Right atrium auricular region (tissue), 2 donors: ENCODE results near the gene NUDC. TPM values are rescaled to one million over a fixed set of nuclear protein-coding genes. Genes with fewer than 3 reads are reported as not detected.
A peak's percentile ranks its signal among the peaks of the same experiment; 100 is the strongest.

Experiments
- DNase-seq: peaks from one replicate; pipeline ENCODE4 v3.0.0-alpha.2; 2019; ENCODE audit warnings: low spot score
- H3K27ac ChIP-seq, 2 donors: fragments of 200-600 bp; sonication (generic); 1 replicate in 1 of 2; 2 replicates in 1 of 2; pipeline ENCODE4 v1.5.1; 2016 to 2019
- H3K27me3 ChIP-seq, 2 donors: fragments of 200-600 bp; sonication (generic); one replicate each; pipeline versions ENCODE4 v1.5.1 to v1.6.0; 2017 to 2019
- H3K36me3 ChIP-seq: fragments of 200-600 bp; sonication (generic); one replicate; pipeline ENCODE4 v1.5.1; 2016
- H3K4me1 ChIP-seq, 2 donors: fragments of 200-600 bp; sonication (generic); one replicate each; pipeline versions ENCODE4 v1.5.1 to v1.6.0; 2017 to 2019
- H3K4me3 ChIP-seq, 2 donors: fragments of 200-600 bp; sonication (generic); 1 replicate in 1 of 2; 2 replicates in 1 of 2; pipeline ENCODE4 v1.5.1; 2017 to 2019; ENCODE audit warnings: mild to moderate bottlenecking in 1 of 2, moderate library complexity in 1 of 2
- H3K9me3 ChIP-seq, 2 donors: fragments of 200-600 bp; sonication (generic); one replicate each; pipeline ENCODE4 v1.5.1; 2019
- total RNA-seq, 2 donors: library from RNA; depleted of rRNA; stranded (reverse); fragments of >200 nt; gene quantifications; one replicate each; pipeline ENCODE4 v1.1.0, GENCODE V29; 2016
- TF ChIP-seq, protein P1 (sequence below), 2 donors: fragments of 200-600 bp; sonication (generic); IDR thresholded peaks; one replicate each; pipeline ENCODE4 v1.5.1; 2019; ENCODE audit warnings: antibody characterized with exemption in 2 of 2

The NUDC gene
- total RNA-seq, 2 donors from 2014 or later: 66.7 to 82.3 TPM

DNA sequence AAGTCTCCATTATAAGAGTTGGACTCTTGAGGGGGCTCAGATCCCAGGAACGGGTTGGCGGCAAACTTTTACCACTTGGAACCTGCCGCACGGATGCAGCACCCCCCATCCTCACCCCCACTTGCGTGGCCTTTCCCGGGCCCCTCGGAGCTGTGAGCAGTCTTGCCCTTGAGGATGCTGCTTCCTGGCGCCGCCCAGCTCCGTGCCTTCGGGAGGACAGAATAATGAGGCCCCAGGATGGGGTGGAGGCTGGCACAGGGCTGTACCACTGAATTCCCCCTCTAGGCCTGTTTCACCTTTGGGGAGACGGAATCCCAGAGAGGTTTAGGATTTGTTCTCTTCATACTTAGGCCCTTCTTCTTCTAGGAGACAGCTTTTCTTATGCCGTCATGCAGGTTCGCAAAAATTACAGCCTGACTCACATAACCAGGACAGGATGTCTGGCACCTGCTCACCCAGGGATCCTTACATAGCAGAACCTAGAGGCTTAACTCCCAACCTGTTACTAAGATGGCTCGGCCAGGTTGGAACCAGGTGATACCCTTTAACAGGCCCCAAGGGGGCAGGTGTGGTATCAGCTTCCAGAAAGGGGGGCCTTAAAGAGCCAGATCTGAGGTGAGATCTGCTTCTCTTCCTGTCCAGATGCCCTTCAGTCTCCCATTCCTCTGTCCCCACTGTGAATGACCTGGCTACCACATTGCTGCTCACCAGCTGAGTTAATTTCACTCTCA, 73.4 kb downstream of the NUDC start:
- TF ChIP-seq, protein P1, sequence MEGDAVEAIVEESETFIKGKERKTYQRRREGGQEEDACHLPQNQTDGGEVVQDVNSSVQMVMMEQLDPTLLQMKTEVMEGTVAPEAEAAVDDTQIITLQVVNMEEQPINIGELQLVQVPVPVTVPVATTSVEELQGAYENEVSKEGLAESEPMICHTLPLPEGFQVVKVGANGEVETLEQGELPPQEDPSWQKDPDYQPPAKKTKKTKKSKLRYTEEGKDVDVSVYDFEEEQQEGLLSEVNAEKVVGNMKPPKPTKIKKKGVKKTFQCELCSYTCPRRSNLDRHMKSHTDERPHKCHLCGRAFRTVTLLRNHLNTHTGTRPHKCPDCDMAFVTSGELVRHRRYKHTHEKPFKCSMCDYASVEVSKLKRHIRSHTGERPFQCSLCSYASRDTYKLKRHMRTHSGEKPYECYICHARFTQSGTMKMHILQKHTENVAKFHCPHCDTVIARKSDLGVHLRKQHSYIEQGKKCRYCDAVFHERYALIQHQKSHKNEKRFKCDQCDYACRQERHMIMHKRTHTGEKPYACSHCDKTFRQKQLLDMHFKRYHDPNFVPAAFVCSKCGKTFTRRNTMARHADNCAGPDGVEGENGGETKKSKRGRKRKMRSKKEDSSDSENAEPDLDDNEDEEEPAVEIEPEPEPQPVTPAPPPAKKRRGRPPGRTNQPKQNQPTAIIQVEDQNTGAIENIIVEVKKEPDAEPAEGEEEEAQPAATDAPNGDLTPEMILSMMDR (IDR thresholded peaks at IDR 0.05): no peak
- H3K36me3 ChIP-seq: no peaks in the 10 kb centered on the region
- peak overlapping the region; percentile 81 to 89 for H3K27ac ChIP-seq
- H3K27me3 ChIP-seq: no peaks in the 10 kb centered on the region
- DNase-seq: no peak
- no peaks in the 10 kb centered on the region for H3K9me3 ChIP-seq
- H3K4me3 ChIP-seq: peak overlapping the region; percentile 52 to 80
- H3K4me1 ChIP-seq: peaks cover 0 to 66% of the 10 kb centered on the region in 2 donors

DNA sequence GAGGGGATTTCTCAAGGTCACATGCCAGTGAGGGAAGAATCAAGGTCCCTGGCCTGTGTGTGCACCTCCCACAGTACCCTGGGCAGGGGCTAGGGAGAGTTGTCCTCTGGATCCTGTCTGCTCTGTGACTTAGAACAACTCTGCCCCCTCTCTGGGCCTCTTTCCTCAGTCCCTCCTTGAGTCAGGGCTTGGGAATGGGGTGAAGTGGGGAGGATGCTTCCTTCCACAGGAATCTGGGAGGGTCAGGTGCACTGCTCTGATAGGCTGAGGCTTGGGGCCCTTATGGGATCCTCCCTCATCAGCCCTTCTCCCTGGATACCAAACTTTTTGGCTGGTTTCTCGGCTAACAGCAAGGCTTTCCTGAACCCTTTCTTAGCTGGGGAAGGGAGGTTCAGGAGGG, 74.5 kb downstream of the NUDC start:
- TF ChIP-seq, protein P1 (IDR thresholded peaks at IDR 0.05): no peak
- no peaks in the 10 kb centered on the region for H3K27me3 ChIP-seq
- peak overlapping the region; percentile 81 to 89 for H3K27ac ChIP-seq
- no peak for DNase-seq
- peaks cover 0 to 76% of the 10 kb centered on the region in 2 donors for H3K4me1 ChIP-seq
- H3K36me3 ChIP-seq: no peaks in the 10 kb centered on the region
- H3K9me3 ChIP-seq: no peaks in the 10 kb centered on the region
- no peak overlapping the region for H3K4me3 ChIP-seq

Other genes with a start within 250 kb of the NUDC start
- 10 to 100 TPM; 32.7 to 48.8 TPM for gene ARID1A, start 225.7 kb upstream of the NUDC start, total RNA-seq
- gene PIGV, start 133.8 kb upstream of the NUDC start, total RNA-seq: 10 to 100 TPM in 1 of 2 donors, 1 to 10 TPM in 1; 6.4 to 13.8 TPM
- gene ZDHHC18, start 95.1 kb upstream of the NUDC start, total RNA-seq: 10 to 100 TPM; 19.8 to 22.5 TPM
- under 1 TPM in 1 of 2 donors, not detected in 1; 0.51 TPM for gene SFN, start 58.6 kb upstream of the NUDC start, total RNA-seq
- 1 to 10 TPM; 4.7 to 7.2 TPM for gene GPN2, start 31.5 kb upstream of the NUDC start, total RNA-seq
- 1 to 10 TPM; 6.2 to 8.3 TPM for gene GPATCH3, start 21.3 kb upstream of the NUDC start, total RNA-seq
- 10 to 100 TPM; 10.6 to 19.0 TPM for gene NR0B2, start 7.8 kb upstream of the NUDC start, total RNA-seq
- gene KDF1, start 38.7 kb downstream of the NUDC start, total RNA-seq: under 1 TPM; 0.26 to 0.86 TPM
- 100 to 1,000 TPM in 1 of 2 donors, 10 to 100 TPM in 1; 72.5 to 151 TPM for gene TRNP1, start 71.9 kb downstream of the NUDC start, total RNA-seq
- 10 to 100 TPM; 31.6 to 34.8 TPM for gene TENT5B, start 91.1 kb downstream of the NUDC start, total RNA-seq
- gene SLC9A1, start 233.4 kb downstream of the NUDC start, total RNA-seq: 10 to 100 TPM; 20.0 to 28.3 TPM